HEK293 (cell line): Measurements from ENCODE around the gene WDR3.

Experiments
- CTCF ChIA-PET: fragments of 350-600 bp; formaldehyde crosslinking; extraction: SDS; loops from one replicate; lab custom pipeline; 2021; ENCODE audit warnings: antibody characterized with exemption; lab: Yijun Ruan, JAX
- POLR2A ChIA-PET: fragments of 300-600 bp; formaldehyde crosslinking; extraction: SDS; loops from one replicate; lab custom pipeline; 2020; ENCODE audit warnings: antibody characterized with exemption, inconsistent platforms; lab: Yijun Ruan, JAX
- H3K27ac ChIP-seq: fragments of 200-500 bp; sonication (Bioruptor generic); 2 replicates; pipeline ENCODE4 v1.5.1; 2014; ENCODE audit warnings: low read depth, low read length, control low read depth, inconsistent platforms; ENCODE audit errors: extremely low read depth
- H3K36me3 ChIP-seq, 2 experiments: fragments of 200-500 bp in 1 of 2; sonication (Bioruptor generic) in 1 of 2; 1 replicate in 1 of 2; 2 replicates in 1 of 2; pipeline ENCODE4 v1.5.1; 2014 to 2017; ENCODE audit warnings: inconsistent platforms in 2 of 2, low read length in 2 of 2; ENCODE audit not compliant: control insufficient read depth in 2 of 2, insufficient read depth in 1 of 2
- H3K4me1 ChIP-seq: fragments of 200-500 bp; sonication (Bioruptor generic); 2 replicates; pipeline ENCODE4 v1.5.1; 2014; ENCODE audit warnings: mild to moderate bottlenecking, low read length, inconsistent platforms; ENCODE audit not compliant: control insufficient read depth, insufficient read depth
- H3K4me3 ChIP-seq: 2 replicates; pipeline ENCODE4 v1.5.1; 2011; ENCODE audit warnings: low read depth, mild to moderate bottlenecking, control low read depth, low read length, moderate library complexity
- H3K9me3 ChIP-seq: fragments of 200-500 bp; sonication (Bioruptor generic); 2 replicates; pipeline ENCODE4 v1.5.1; 2014; ENCODE audit warnings: low read depth, low read length, inconsistent platforms; ENCODE audit not compliant: control insufficient read depth, insufficient read depth
- ATF2 ChIP-seq: fragments of 450-650 bp; formaldehyde crosslinking; IDR thresholded peaks from 2 replicates; pipeline ENCODE4 v1.5.1; 2016; ENCODE audit warnings: missing biosample characterization, missing genetic modification characterization, low read depth
- HOXA7 ChIP-seq: sonication (generic); formaldehyde crosslinking; IDR thresholded peaks from 2 replicates; pipeline ENCODE4 v1.8.1; 2022; ENCODE audit warnings: missing genetic modification reagents, borderline replicate concordance
- HOXC10 ChIP-seq: sonication (generic); formaldehyde crosslinking; IDR thresholded peaks from 2 replicates; pipeline ENCODE4 v1.8.1; 2023; ENCODE audit warnings: mild to moderate bottlenecking, missing genetic modification reagents
- KLF7 ChIP-seq: fragments of 450-650 bp; formaldehyde crosslinking; IDR thresholded peaks from 2 replicates; pipeline ENCODE4 v1.5.1; 2016; ENCODE audit warnings: missing biosample characterization, missing genetic modification characterization, borderline replicate concordance
- RBAK ChIP-seq: fragments of 450-650 bp; formaldehyde crosslinking; IDR thresholded peaks from 2 replicates; pipeline ENCODE4 v1.5.1; 2016; ENCODE audit warnings: missing biosample characterization, missing genetic modification characterization
- REST ChIP-seq: fragments of 450-650 bp; formaldehyde crosslinking; IDR thresholded peaks from 2 replicates; pipeline ENCODE4 v1.5.1; 2016; ENCODE audit warnings: missing biosample characterization, missing genetic modification characterization
- ZBTB1 ChIP-seq: fragments of 450-650 bp; formaldehyde crosslinking; IDR thresholded peaks from 2 replicates; pipeline ENCODE4 v1.5.1; 2016; ENCODE audit warnings: missing biosample characterization, missing genetic modification characterization
- ZFP3 ChIP-seq: fragments of 450-650 bp; formaldehyde crosslinking; IDR thresholded peaks from 2 replicates; pipeline ENCODE4 v1.5.1; 2016; ENCODE audit warnings: low read depth, missing biosample characterization, missing genetic modification characterization
- ZNF175 ChIP-seq: fragments of 450-650 bp; formaldehyde crosslinking; IDR thresholded peaks from 2 replicates; pipeline ENCODE4 v1.5.1; 2016; ENCODE audit warnings: missing biosample characterization, missing genetic modification characterization
- ZNF280D ChIP-seq: fragments of 450-650 bp; formaldehyde crosslinking; IDR thresholded peaks from 2 replicates; pipeline ENCODE4 v1.5.1; 2016; ENCODE audit warnings: missing biosample characterization, missing genetic modification characterization
- ZNF473 ChIP-seq: fragments of 450-650 bp; formaldehyde crosslinking; IDR thresholded peaks from 2 replicates; pipeline ENCODE4 v1.5.1; 2017; ENCODE audit warnings: missing biosample characterization, missing genetic modification characterization
- ZNF518A ChIP-seq: fragments of 450-650 bp; formaldehyde crosslinking; conservative IDR thresholded peaks from 2 replicates; pipeline ENCODE4 v1.5.1; 2016; ENCODE audit warnings: low read depth, missing biosample characterization, missing genetic modification characterization
- ZNF558 ChIP-seq: fragments of 450-650 bp; formaldehyde crosslinking; IDR thresholded peaks from 2 replicates; pipeline ENCODE4 v1.5.1; 2016; ENCODE audit warnings: missing biosample characterization, missing genetic modification characterization
- ZNF571 ChIP-seq: fragments of 450-650 bp; formaldehyde crosslinking; IDR thresholded peaks from 2 replicates; pipeline ENCODE4 v1.5.0; 2017; ENCODE audit warnings: missing biosample characterization, missing genetic modification characterization
- ZNF664 ChIP-seq: fragments of 450-650 bp; formaldehyde crosslinking; IDR thresholded peaks from 2 replicates; pipeline ENCODE4 v1.5.1; 2016; ENCODE audit warnings: missing biosample characterization, missing genetic modification characterization
- ZNF843 ChIP-seq: fragments of 450-650 bp; formaldehyde crosslinking; IDR thresholded peaks from 2 replicates; pipeline ENCODE4 v1.5.1; 2016; ENCODE audit warnings: missing biosample characterization, missing genetic modification characterization
- ZSCAN30 ChIP-seq: fragments of 450-650 bp; IDR thresholded peaks from 2 replicates; pipeline ENCODE4 v1.5.1; 2018; ENCODE audit warnings: missing biosample characterization, mild to moderate bottlenecking, missing genetic modification characterization, moderate library complexity

WDR3 gene

GRCh38 chr1:117899801-117900200 is 29.7 kb upstream of the WDR3 start:
- H3K36me3 ChIP-seq: peaks cover 0 to 73% of the 10 kb centered on the region in 2 experiments
- CTCF ChIA-PET: interaction anchor here (0.6 to 6.1 kb wide), 3 partner anchors 10 to 387 kb away, joined by 3 to 42 read pairs (median 6); no protein-coding TSS in a partner anchor
- POLR2A ChIA-PET: no interaction called here

GRCh38 chr1:117902944-117903343 is 26.6 kb upstream of the WDR3 start:
- ChIA-PET POLR2A (no interaction called here), CTCF (no interaction called here)
- no peak for TF ChIP-seq ZSCAN30 (tag by site-specific recombination)
- TF ChIP-seq ZNF664: no peak
- TF ChIP-seq RBAK (tag by site-specific recombination): no peak
- TF ChIP-seq HOXA7 (CRISPR knock-in tag): no peak
- no peak for TF ChIP-seq ZBTB1 (tag by site-specific recombination)
- Histone ChIP-seq H3K36me3 (peaks cover 0 to 79% of the 10 kb centered on the region in 2 experiments), H3K27ac (no peak overlapping the region), H3K4me3 (no peak overlapping the region), H3K4me1 (no peaks in the 10 kb centered on the region), H3K9me3 (no peaks in the 10 kb centered on the region)

More at GRCh38 chr1:117899801-117900200, 29.7 kb upstream of the WDR3 start:
- Histone ChIP-seq H3K9me3 (no peaks in the 10 kb centered on the region), H3K4me3 (no peak overlapping the region), H3K4me1 (no peaks in the 10 kb centered on the region), H3K27ac (no peak overlapping the region)
- TF ChIP-seq ATF2 (tag by site-specific recombination) (0 out of 2 replicates have a peak, but pooled peaks have one; percentile 3), REST (tag by site-specific recombination) (no peak)

- CTCF ChIA-PET: no interaction called here
- peaks cover 0 to 69% of the 10 kb centered on the region in 2 experiments for H3K36me3 ChIP-seq
- no peaks in the 10 kb centered on the region for H3K4me1 ChIP-seq
- H3K4me3 ChIP-seq: no peak overlapping the region
- H3K27ac ChIP-seq: no peak overlapping the region
- POLR2A ChIA-PET: interaction anchor here (0.6 kb wide), 1 partner anchor 25 kb away, joined by 3 read pairs; the partner anchor contains the start of genes GDAP2 and WDR3
- TF ChIP-seq ZNF175 (tag by site-specific recombination) (no peak), ZNF843 (tag by site-specific recombination) (no peak), ZNF518A (tag by site-specific recombination) (no peak), ZNF558 (tag by site-specific recombination) (no peak), ZNF473 (tag by site-specific recombination) (no peak), ZFP3 (no peak), KLF7 (no peak), HOXC10 (CRISPR knock-in tag) (no peak), ZNF280D (no peak), ZNF571 (tag by site-specific recombination) (no peak)
- no peaks in the 10 kb centered on the region for H3K9me3 ChIP-seq
These were observed 25.1 kb upstream of the WDR3 start for GRCh38 chr1:117904485-117904884.
